Fibroblast of lung (primary cell): Measurements from ENCODE around the gene PPP1R2.

ENCODE experiments used
- EZH2 ChIP-seq: IDR thresholded peaks from 2 replicates; pipeline ENCODE4 v1.5.1; 2012; ENCODE audit warnings: low read length, control low read depth, mild to moderate bottlenecking; ENCODE audit errors: missing control alignments
- TF ChIP-seq, protein P1 (sequence below), 2 donors: IDR thresholded peaks in 1 of 2; conservative IDR thresholded peaks in 1 of 2; 1 replicate in 1 of 2; 2 replicates in 1 of 2; pipeline ENCODE4 v1.5.1; 2011 to 2012; ENCODE audit warnings: low read length in 2 of 2, control low read depth in 1 of 2, inconsistent platforms in 1 of 2, low read depth in 1 of 2, mild to moderate bottlenecking in 1 of 2

DNA sequence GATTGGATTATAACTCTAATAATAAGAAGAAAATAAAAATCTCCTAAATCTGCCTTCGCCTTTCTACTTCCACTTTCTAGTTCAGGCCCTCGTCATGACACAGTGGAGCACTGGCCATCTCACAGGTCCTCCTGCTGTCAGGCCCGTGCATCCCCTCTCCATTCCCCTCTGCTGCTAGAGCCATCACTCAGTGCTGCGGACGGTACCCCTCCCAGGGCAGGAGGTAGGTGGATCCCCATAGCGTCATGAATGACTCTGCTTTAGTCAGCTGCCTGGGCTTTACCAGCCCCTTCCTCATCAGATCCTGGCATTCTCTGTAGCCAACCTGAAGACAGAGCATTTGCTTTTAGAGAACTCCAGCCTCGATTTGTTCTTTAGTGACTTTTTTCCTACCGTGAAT is 12.0 kb upstream of the PPP1R2 start:
- TF ChIP-seq, protein P1, sequence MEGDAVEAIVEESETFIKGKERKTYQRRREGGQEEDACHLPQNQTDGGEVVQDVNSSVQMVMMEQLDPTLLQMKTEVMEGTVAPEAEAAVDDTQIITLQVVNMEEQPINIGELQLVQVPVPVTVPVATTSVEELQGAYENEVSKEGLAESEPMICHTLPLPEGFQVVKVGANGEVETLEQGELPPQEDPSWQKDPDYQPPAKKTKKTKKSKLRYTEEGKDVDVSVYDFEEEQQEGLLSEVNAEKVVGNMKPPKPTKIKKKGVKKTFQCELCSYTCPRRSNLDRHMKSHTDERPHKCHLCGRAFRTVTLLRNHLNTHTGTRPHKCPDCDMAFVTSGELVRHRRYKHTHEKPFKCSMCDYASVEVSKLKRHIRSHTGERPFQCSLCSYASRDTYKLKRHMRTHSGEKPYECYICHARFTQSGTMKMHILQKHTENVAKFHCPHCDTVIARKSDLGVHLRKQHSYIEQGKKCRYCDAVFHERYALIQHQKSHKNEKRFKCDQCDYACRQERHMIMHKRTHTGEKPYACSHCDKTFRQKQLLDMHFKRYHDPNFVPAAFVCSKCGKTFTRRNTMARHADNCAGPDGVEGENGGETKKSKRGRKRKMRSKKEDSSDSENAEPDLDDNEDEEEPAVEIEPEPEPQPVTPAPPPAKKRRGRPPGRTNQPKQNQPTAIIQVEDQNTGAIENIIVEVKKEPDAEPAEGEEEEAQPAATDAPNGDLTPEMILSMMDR (conservative IDR thresholded peaks at IDR 0.05 in 1 of 2, IDR thresholded peaks at IDR 0.05 in 1 of 2; ENCODE audit: low read depth in 1 of 2, low read length in 2 of 2) = no peak
- TF ChIP-seq EZH2 = no peak
